ENCODE data around the gene RELT.

The RELT gene

GRCh38 chr11:73392108-73393010 is 16.2 kb downstream of the RELT start:
- DNase-seq (ENCODE audit: low read depth in 2 of 2): no peak

GRCh38 chr11:73393011-73393380 is 16.8 kb downstream of the RELT start:
- no peak for DNase-seq (ENCODE audit: low read depth in 2 of 2)

GRCh38 chr11:73393479-73394415 is 17.5 kb downstream of the RELT start:
- peak; percentile 28 to 45 for DNase-seq (ENCODE audit: low read depth in 2 of 2)

- DNase-seq (ENCODE audit: low read depth in 2 of 2): no peak
These were observed 18.5 kb downstream of the RELT start for GRCh38 chr11:73394416-73395296.

- DNase-seq (ENCODE audit: low read depth in 2 of 2): no peak
These were observed 19.4 kb downstream of the RELT start for GRCh38 chr11:73395297-73396208.

- DNase-seq (ENCODE audit: low read depth in 2 of 2): no peak
These were observed 20.2 kb downstream of the RELT start for GRCh38 chr11:73396251-73396930.

GRCh38 chr11:73396985-73397384 is 20.8 kb downstream of the RELT start:
- DNase-seq (ENCODE audit: low read depth in 2 of 2): no peak

- no peak for DNase-seq (ENCODE audit: low read depth in 2 of 2)
These were observed 21.4 kb downstream of the RELT start for GRCh38 chr11:73397468-73398131.

- no peak for DNase-seq (ENCODE audit: low read depth in 2 of 2)
These were observed 21.9 kb downstream of the RELT start for GRCh38 chr11:73398132-73398526.

GRCh38 chr11:73398721-73399120 is 22.5 kb downstream of the RELT start:
- DNase-seq (ENCODE audit: low read depth in 2 of 2): no peak

GRCh38 chr11:73399159-73399590 is 23.0 kb downstream of the RELT start:
- DNase-seq (ENCODE audit: low read depth in 2 of 2): no peak

- DNase-seq (ENCODE audit: low read depth in 2 of 2): no peak
These were observed 23.4 kb downstream of the RELT start for GRCh38 chr11:73399636-73400035.

- DNase-seq (ENCODE audit: low read depth in 2 of 2): no peak
These were observed 24.1 kb downstream of the RELT start for GRCh38 chr11:73400293-73400692.

- no peak for DNase-seq (ENCODE audit: low read depth in 2 of 2)
These were observed 25.2 kb downstream of the RELT start for GRCh38 chr11:73401217-73401923.

- DNase-seq (ENCODE audit: low read depth in 2 of 2): no peak
These were observed 26.0 kb downstream of the RELT start for GRCh38 chr11:73401924-73402833.

GRCh38 chr11:73402834-73403185 is 26.6 kb downstream of the RELT start:
- no peak for DNase-seq (ENCODE audit: low read depth in 2 of 2)

- no peak for DNase-seq (ENCODE audit: low read depth in 2 of 2)
These were observed 27.3 kb downstream of the RELT start for GRCh38 chr11:73403541-73403940.

GRCh38 chr11:73404048-73404447 is 27.8 kb downstream of the RELT start:
- no peak for DNase-seq (ENCODE audit: low read depth in 2 of 2)

Measured in stimulated activated CD8-positive, alpha-beta memory T cell treated with anti-CD3 and anti-CD28 coated beads, Interleukin-7, amount 100 ng/mL, for 4 hours (primary cell).